GM12878 (cell line): Measurements from ENCODE around the gene DTNBP1. TPM values are rescaled to one million over a fixed set of nuclear protein-coding genes. Genes with fewer than 3 reads are reported as not detected.

Source experiments
- ATAC-seq: fragments of 200-7000 bp; cut with Tn5 transposase; 3 replicates; pipeline ENCODE4 v1.9.1; 2020; ENCODE audit warnings: mild to moderate bottlenecking, moderate library complexity
- BruUV-seq: library from RNA; stranded (reverse); fragments of 400-500 nt; replicated peaks from 2 replicates; lab custom pipeline; 2021; lab: Mats Ljungman, UMichigan
- CTCF ChIA-PET: fragments of 300-600 bp; sonication (Branson Sonifier 250); formaldehyde crosslinking; extraction: SDS; loops from one replicate; lab custom pipeline; 2021; ENCODE audit warnings: inconsistent platforms; lab: Yijun Ruan, JAX
- POLR2A ChIA-PET: fragments of 350-600 bp; formaldehyde crosslinking; extraction: SDS; loops from one replicate; lab custom pipeline; 2021; ENCODE audit warnings: inconsistent platforms; lab: Charles Lee
- RAD21 ChIA-PET: fragments of 300-600 bp; sonication (Branson Sonifier 250); formaldehyde crosslinking; loops from one replicate; lab custom pipeline; 2023; ENCODE audit warnings: antibody characterized with exemption; ENCODE audit not compliant: unreplicated experiment; lab: Charles Lee
- SMC1A ChIA-PET: fragments of 300-600 bp; sonication (Branson Sonifier 250); formaldehyde crosslinking; loops from one replicate; lab custom pipeline; 2023; ENCODE audit not compliant: unreplicated experiment, uncharacterized antibody; lab: Charles Lee
- DNase-seq: peaks from one replicate; pipeline ENCODE4 v3.0.0-alpha.2; 2011; ENCODE audit warnings: low read depth, low spot score
- FAIRE-seq: peaks from 3 replicates; lab custom pipeline; 2011; peaks lifted over from hg19 to GRCh38; lab: Jason Lieb, UNC
- H2AFZ ChIP-seq: 2 replicates; pipeline ENCODE4 v1.6.0; 2011; ENCODE audit warnings: low read depth, low read length, control low read depth; ENCODE audit not compliant: control insufficient read depth
- H3K27ac ChIP-seq: 2 replicates; pipeline ENCODE4 v1.5.1; 2011; ENCODE audit warnings: control low read depth; ENCODE audit not compliant: control insufficient read depth, insufficient read depth
- H3K27me3 ChIP-seq, 2 experiments: replicated peaks in 1 of 2; 2 replicates each; pipeline versions ENCODE4 v1.6.0 to v1.6.1; 2011; ENCODE audit warnings: low read length in 1 of 2; ENCODE audit not compliant: control insufficient read depth in 2 of 2, insufficient read depth in 2 of 2
- H3K36me3 ChIP-seq, 2 experiments: 2 replicates each; pipeline ENCODE4 v1.5.1; 2011; ENCODE audit warnings: low read length in 1 of 2; ENCODE audit not compliant: control insufficient read depth in 2 of 2, insufficient read depth in 2 of 2
- H3K4me1 ChIP-seq: 2 replicates; pipeline ENCODE4 v1.6.1; 2011; ENCODE audit warnings: mild to moderate bottlenecking, low read length, moderate library complexity, mixed read lengths; ENCODE audit not compliant: control insufficient read depth, insufficient read depth
- H3K4me2 ChIP-seq: 2 replicates; pipeline ENCODE4 v1.6.0; 2011; ENCODE audit warnings: control low read depth; ENCODE audit not compliant: control insufficient read depth, insufficient read depth
- H3K4me3 ChIP-seq: fragments of 200-600 bp; sonication (generic); 2 replicates; pipeline ENCODE4 v1.5.1; 2016
- H3K79me2 ChIP-seq: 2 replicates; pipeline ENCODE4 v1.6.0; 2011; ENCODE audit warnings: low read length; ENCODE audit not compliant: control insufficient read depth, insufficient read depth
- H3K9ac ChIP-seq: 2 replicates; pipeline ENCODE4 v1.8.0; 2011; ENCODE audit warnings: low read length, control low read depth, mixed read lengths; ENCODE audit not compliant: control insufficient read depth, insufficient read depth
- H3K9me3 ChIP-seq: replicated peaks from 3 replicates; pipeline ENCODE4 v1.5.1; 2011; ENCODE audit warnings: mild to moderate bottlenecking, low read length; ENCODE audit not compliant: control insufficient read depth, insufficient read depth
- H4K20me1 ChIP-seq: 2 replicates; pipeline ENCODE4 v1.6.0; 2011; ENCODE audit not compliant: control insufficient read depth, insufficient read depth
- BHLHE40 ChIP-seq, 2 experiments: fragments of 450-650 bp in 1 of 2; IDR thresholded peaks; 2 replicates each; pipeline ENCODE4 v1.6.1; 2011 to 2017; ENCODE audit warnings: low read depth in 2 of 2, borderline replicate concordance in 1 of 2, improper control_type of control experiment in 1 of 2, low read length in 1 of 2, mild to moderate bottlenecking in 1 of 2
- CEBPB ChIP-seq, 2 experiments: fragments of 150-350 bp in 1 of 2; IDR thresholded peaks; 2 replicates each; pipeline ENCODE4 v1.6.1; 2012 to 2014; ENCODE audit warnings: low read depth in 2 of 2, low read length in 2 of 2, borderline replicate concordance in 1 of 2, inconsistent platforms in 1 of 2
- EED ChIP-seq: sonication (generic); IDR thresholded peaks from 2 replicates; pipeline ENCODE4 v1.6.1; 2016; ENCODE audit warnings: antibody characterized with exemption, low read depth
- IKZF1 ChIP-seq: fragments of 450-650 bp; conservative IDR thresholded peaks from 2 replicates; pipeline ENCODE4 v1.6.1; 2017; ENCODE audit warnings: antibody characterized with exemption, mild to moderate bottlenecking
- KAT2A ChIP-seq: conservative IDR thresholded peaks from 2 replicates; pipeline ENCODE4 v1.6.1; 2011; ENCODE audit warnings: low read depth, low read length; ENCODE audit not compliant: control insufficient read depth
- MTA2 ChIP-seq: fragments of 450-650 bp; IDR thresholded peaks from 2 replicates; pipeline ENCODE4 v1.6.1; 2016; ENCODE audit warnings: low read depth, mild to moderate bottlenecking, moderate library complexity
- POU2F2 ChIP-seq: IDR thresholded peaks from 3 replicates; pipeline ENCODE4 v1.6.1; 2011; ENCODE audit warnings: low read depth, mild to moderate bottlenecking, low read length, borderline replicate concordance
- SMAD1 ChIP-seq: fragments of 450-650 bp; IDR thresholded peaks from 2 replicates; pipeline ENCODE4 v1.6.1; 2018; ENCODE audit warnings: mild to moderate bottlenecking, low read depth; ENCODE audit not compliant: partially characterized antibody
- SMC3 ChIP-seq: IDR thresholded peaks from 2 replicates; pipeline ENCODE4 v1.6.1; 2011; ENCODE audit warnings: low read length, improper control_type of control experiment, borderline replicate concordance
- TCF7 ChIP-seq: IDR thresholded peaks from 2 replicates; pipeline ENCODE4 v1.6.1; 2014; ENCODE audit warnings: antibody characterized with exemption, borderline replicate concordance
- WGBS: methylation state at CpG from one replicate; pipeline ENCODE4 v1.1.6; 2016; ENCODE audit warnings: low lambda C conversion rate; ENCODE audit not compliant: insufficient replicate concordance, insufficient coverage; ENCODE audit errors: missing lambda C conversion rate; 5-methylcytosine and 5-hydroxymethylcytosine counted together
- in situ Hi-C: fragments of 300-500 bp; cut with MboI; formaldehyde crosslinking; loops from 9 replicates; pipeline ENCODE4 v1.14.3; 2018; ENCODE audit warnings: mixed read lengths
- intact Hi-C: fragments of 100-400 bp; cut with micrococcal nuclease; formaldehyde crosslinking; loops from one replicate; pipeline ENCODE4 v1.14.2; 2022; ENCODE audit not compliant: unreplicated experiment
- polyA plus RNA-seq, 11 experiments: library from polyadenylated mRNA; depleted of rRNA in 4 of 11; unstranded in 6 of 11; stranded (reverse) in 5 of 11; fragments of >200 nt; fragmentation: Nextera tagmentation in 4 of 11; fragmentation: Illumina TruSeq in 1 of 11; extraction: Ambion mirVana in 4 of 11; extraction: Trizol in 1 of 11; gene quantifications; 1 replicate in 1 of 11; 2 replicates in 10 of 11; pipeline versions ENCODE4 v1.2.1 to v1.2.3, GENCODE V29; 2011 to 2016; ENCODE audit warnings: inconsistent platforms in 2 of 11, missing spikeins in 2 of 11, low read depth in 1 of 11
- total RNA-seq, 4 experiments: library from RNA; depleted of rRNA in 3 of 4; stranded (reverse); fragments of >200 nt in 3 of 4; fragmentation: Illumina TruSeq in 1 of 4; extraction: Trizol in 1 of 4; gene quantifications; 2 replicates each; pipeline versions ENCODE4 v1.2.1 to v1.2.3, GENCODE V29; 2013 to 2021
- TF ChIP-seq, protein P1 (sequence below): fragments of 450-650 bp; IDR thresholded peaks from 2 replicates; pipeline ENCODE4 v1.6.1; 2016; ENCODE audit warnings: mild to moderate bottlenecking, moderate library complexity, borderline replicate concordance
- TF ChIP-seq, protein P2 (sequence below): fragments of 450-650 bp; IDR thresholded peaks from 2 replicates; pipeline ENCODE4 v1.6.1; 2018; ENCODE audit warnings: borderline replicate concordance, mild to moderate bottlenecking; ENCODE audit not compliant: partially characterized antibody
- TF ChIP-seq, protein P3 (sequence below): fragments of 450-650 bp; formaldehyde crosslinking; IDR thresholded peaks from 2 replicates; pipeline ENCODE4 v1.4.0; 2022; ENCODE audit warnings: mild to moderate bottlenecking, moderate library complexity

The DTNBP1 gene
- total and polyA plus RNA-seq, 10 of the 15 experiments (the other 5 are each of a cell fraction or from before 2014, with no cell fraction given) = 7.1 to 40.3 (median 20.1) TPM

DNA sequence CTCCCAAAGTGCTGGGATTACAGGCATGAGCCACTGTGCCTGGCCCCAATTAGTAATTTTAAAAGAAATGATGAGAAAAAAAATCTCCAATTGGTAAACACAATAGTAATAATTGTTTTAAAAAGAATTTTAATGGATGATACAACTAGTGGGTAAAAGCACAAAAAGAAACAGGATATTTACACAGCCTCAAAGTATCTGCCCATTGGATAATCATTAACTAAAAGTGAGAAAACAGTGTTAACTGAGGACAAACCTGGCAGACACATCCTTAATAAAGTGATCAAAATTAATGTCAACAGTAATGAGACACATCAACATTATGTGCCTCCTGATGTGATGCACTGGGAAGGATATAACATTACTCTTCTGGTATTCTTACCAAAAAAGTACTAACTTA is 24.5 kb downstream of the DTNBP1 start (continued):
- TF ChIP-seq, protein P1, sequence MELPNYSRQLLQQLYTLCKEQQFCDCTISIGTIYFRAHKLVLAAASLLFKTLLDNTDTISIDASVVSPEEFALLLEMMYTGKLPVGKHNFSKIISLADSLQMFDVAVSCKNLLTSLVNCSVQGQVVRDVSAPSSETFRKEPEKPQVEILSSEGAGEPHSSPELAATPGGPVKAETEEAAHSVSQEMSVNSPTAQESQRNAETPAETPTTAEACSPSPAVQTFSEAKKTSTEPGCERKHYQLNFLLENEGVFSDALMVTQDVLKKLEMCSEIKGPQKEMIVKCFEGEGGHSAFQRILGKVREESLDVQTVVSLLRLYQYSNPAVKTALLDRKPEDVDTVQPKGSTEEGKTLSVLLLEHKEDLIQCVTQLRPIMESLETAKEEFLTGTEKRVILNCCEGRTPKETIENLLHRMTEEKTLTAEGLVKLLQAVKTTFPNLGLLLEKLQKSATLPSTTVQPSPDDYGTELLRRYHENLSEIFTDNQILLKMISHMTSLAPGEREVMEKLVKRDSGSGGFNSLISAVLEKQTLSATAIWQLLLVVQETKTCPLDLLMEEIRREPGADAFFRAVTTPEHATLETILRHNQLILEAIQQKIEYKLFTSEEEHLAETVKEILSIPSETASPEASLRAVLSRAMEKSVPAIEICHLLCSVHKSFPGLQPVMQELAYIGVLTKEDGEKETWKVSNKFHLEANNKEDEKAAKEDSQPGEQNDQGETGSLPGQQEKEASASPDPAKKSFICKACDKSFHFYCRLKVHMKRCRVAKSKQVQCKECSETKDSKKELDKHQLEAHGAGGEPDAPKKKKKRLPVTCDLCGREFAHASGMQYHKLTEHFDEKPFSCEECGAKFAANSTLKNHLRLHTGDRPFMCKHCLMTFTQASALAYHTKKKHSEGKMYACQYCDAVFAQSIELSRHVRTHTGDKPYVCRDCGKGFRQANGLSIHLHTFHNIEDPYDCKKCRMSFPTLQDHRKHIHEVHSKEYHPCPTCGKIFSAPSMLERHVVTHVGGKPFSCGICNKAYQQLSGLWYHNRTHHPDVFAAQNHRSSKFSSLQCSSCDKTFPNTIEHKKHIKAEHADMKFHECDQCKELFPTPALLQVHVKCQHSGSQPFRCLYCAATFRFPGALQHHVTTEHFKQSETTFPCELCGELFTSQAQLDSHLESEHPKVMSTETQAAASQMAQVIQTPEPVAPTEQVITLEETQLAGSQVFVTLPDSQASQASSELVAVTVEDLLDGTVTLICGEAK = no peak
- TF ChIP-seq IKZF1 (no peak), BHLHE40 (IDR thresholded peaks at IDR 0.05; ENCODE audit: borderline replicate concordance in 1 of 2, low read depth in 2 of 2, low read length in 1 of 2) (no peak), POU2F2 (no peak), SMC3 (no peak), SMAD1 (no peak)

DNA sequence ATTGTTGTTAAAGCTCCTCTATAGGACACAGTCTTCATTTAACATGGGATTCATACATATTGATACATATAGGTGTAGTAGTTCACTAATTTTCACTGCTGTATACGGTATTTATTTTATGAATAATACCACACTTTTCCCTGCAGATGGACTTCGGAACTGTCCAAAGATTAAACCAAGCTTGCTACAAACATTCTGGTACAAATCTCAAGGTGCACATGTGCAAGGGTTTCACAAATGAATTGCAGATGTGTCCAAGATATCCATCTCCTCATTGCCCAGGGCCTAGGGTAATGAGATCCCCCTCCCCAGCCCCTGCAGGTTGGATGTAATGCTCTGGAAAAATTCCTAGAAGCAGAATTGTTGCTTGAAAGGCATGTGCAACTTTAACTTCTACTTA is 31.4 kb downstream of the DTNBP1 start:
- intact Hi-C loops (no loop called here), in situ Hi-C loops (no loop called here)
- Histone ChIP-seq H3K27ac (no peak overlapping the region), H3K9ac (no peak overlapping the region), H3K4me3 (no peak overlapping the region), H3K4me1 (no peaks in the 10 kb centered on the region), H3K79me2 (no peaks in the 10 kb centered on the region), H2AFZ (no peak overlapping the region), H3K9me3 (no peaks in the 10 kb centered on the region), H3K4me2 (no peak overlapping the region), H3K27me3 (no peaks in the 10 kb centered on the region), H3K36me3 (0 out of 4 replicates have a peak, but pooled peaks cover 0 to 3% of the 10 kb centered on the region in 2 experiments), H4K20me1 (no peaks in the 10 kb centered on the region)
- DNase-seq (no peak), ATAC-seq (no peak), FAIRE-seq (no peak)
- no TSS peak for BruUV-seq
- WGBS = 96% methylated on average over 2 of the region's 2 CpGs
- RAD21 ChIA-PET = interaction anchor here (0.9 to 1.7 kb wide), 3 partner anchors 22 to 551 kb away, joined by 3 to 5 read pairs (median 5); no protein-coding TSS in a partner anchor
- POLR2A ChIA-PET = interaction anchor here (1.0 kb wide), 1 partner anchor 33 kb away, joined by 3 read pairs; no protein-coding TSS in a partner anchor
- SMC1A ChIA-PET = interaction anchor here (0.8 to 1.9 kb wide), 7 partner anchors 9 to 538 kb away, joined by 3 to 10 read pairs (median 4); no protein-coding TSS in a partner anchor
- CTCF ChIA-PET = interaction anchor here (1.6 kb wide), 1 partner anchor 575 kb away, joined by 4 read pairs; no protein-coding TSS in a partner anchor
- no peak for TF ChIP-seq EED
- TF ChIP-seq MTA2 = no peak
- no peak for TF ChIP-seq TCF7
- TF ChIP-seq KAT2A = no peak
- TF ChIP-seq, protein P2, sequence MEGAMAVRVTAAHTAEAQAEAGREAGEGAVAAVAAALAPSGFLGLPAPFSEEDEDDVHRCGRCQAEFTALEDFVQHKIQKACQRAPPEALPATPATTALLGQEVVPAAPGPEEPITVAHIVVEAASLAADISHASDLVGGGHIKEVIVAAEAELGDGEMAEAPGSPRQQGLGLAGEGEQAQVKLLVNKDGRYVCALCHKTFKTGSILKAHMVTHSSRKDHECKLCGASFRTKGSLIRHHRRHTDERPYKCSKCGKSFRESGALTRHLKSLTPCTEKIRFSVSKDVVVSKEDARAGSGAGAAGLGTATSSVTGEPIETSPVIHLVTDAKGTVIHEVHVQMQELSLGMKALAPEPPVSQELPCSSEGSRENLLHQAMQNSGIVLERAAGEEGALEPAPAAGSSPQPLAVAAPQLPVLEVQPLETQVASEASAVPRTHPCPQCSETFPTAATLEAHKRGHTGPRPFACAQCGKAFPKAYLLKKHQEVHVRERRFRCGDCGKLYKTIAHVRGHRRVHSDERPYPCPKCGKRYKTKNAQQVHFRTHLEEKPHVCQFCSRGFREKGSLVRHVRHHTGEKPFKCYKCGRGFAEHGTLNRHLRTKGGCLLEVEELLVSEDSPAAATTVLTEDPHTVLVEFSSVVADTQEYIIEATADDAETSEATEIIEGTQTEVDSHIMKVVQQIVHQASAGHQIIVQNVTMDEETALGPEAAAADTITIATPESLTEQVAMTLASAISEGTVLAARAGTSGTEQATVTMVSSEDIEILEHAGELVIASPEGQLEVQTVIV = no peak
- TF ChIP-seq, protein P3, sequence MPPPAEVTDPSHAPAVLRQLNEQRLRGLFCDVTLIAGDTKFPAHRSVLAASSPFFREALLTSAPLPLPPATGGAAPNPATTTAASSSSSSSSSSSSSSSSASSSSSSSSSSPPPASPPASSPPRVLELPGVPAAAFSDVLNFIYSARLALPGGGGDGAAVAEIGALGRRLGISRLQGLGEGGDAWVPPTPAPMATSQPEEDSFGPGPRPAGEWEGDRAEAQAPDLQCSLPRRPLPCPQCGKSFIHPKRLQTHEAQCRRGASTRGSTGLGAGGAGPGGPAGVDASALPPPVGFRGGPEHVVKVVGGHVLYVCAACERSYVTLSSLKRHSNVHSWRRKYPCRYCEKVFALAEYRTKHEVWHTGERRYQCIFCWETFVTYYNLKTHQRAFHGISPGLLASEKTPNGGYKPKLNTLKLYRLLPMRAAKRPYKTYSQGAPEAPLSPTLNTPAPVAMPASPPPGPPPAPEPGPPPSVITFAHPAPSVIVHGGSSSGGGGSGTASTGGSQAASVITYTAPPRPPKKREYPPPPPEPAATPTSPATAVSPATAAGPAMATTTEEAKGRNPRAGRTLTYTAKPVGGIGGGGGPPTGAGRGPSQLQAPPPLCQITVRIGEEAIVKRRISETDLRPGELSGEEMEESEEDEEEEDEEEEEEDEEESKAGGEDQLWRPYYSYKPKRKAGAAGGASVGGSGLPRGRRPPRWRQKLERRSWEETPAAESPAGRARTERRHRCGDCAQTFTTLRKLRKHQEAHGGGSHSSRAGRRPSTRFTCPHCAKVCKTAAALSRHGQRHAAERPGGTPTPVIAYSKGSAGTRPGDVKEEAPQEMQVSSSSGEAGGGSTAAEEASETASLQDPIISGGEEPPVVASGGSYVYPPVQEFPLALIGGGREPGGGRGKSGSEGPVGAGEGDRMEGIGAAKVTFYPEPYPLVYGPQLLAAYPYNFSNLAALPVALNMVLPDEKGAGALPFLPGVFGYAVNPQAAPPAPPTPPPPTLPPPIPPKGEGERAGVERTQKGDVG = no peak
- TF ChIP-seq CEBPB (IDR thresholded peaks at IDR 0.05; ENCODE audit: borderline replicate concordance in 1 of 2, low read depth in 2 of 2, low read length in 2 of 2) = no peak
